Left ventricle myocardium inferior (tissue), 1 donor: Measurements from ENCODE around the gene MAPK8IP2. TPM values are rescaled to one million over a fixed set of nuclear protein-coding genes. Genes with fewer than 3 reads are reported as not detected.
A peak's percentile ranks its signal among the peaks of the same experiment; 100 is the strongest.

ENCODE experiments used
- DNase-seq: peaks from one replicate; pipeline ENCODE4 v3.0.0-alpha.2; 2020
- H3K27ac ChIP-seq: fragments of 200-600 bp; replicated peaks from 2 replicates; pipeline ENCODE4 v1.8.0; 2021
- H3K27me3 ChIP-seq: fragments of 200-600 bp; 2 replicates; pipeline ENCODE4 v1.8.0; 2021; ENCODE audit warnings: low read depth
- H3K36me3 ChIP-seq: fragments of 200-600 bp; 2 replicates; pipeline ENCODE4 v1.8.0; 2021
- H3K4me1 ChIP-seq: fragments of 200-600 bp; 2 replicates; pipeline ENCODE4 v1.8.0; 2021
- H3K4me3 ChIP-seq: fragments of 200-600 bp; 2 replicates; pipeline ENCODE4 v1.8.0; 2021; ENCODE audit warnings: mild to moderate bottlenecking, moderate library complexity
- H3K9me3 ChIP-seq: fragments of 200-600 bp; replicated peaks from 2 replicates; pipeline ENCODE4 v1.8.0; 2021
- CTCF ChIP-seq: fragments of 200-600 bp; IDR thresholded peaks from 2 replicates; pipeline ENCODE4 v1.8.0; 2021; ENCODE audit warnings: antibody characterized with exemption, mild to moderate bottlenecking, borderline replicate concordance
- intact Hi-C: fragments of 100-400 bp; cut with micrococcal nuclease; formaldehyde crosslinking; loops from one replicate; pipeline ENCODE4 v1.11.0; 2022
- long read RNA-seq: library from polyadenylated mRNA; unstranded; transcript quantifications from one replicate; pipeline ENCODE4 v2.0.0, GENCODE V29; 2021
- total RNA-seq: library from RNA; stranded (reverse); fragmentation: NEBNext Ultra II Directional; extraction: Animal tissue kit (Norgen Biotek cat#: 25700); gene quantifications from one replicate; pipeline ENCODE4 v1.2.1, GENCODE V29; 2021
- donor health status: DM: no; HTN: yes; CAD: no; lungs with severe emphysema.

The MAPK8IP2 gene
- total RNA-seq = 0.33 TPM
- long read RNA-seq, partial matches to known transcripts = 2 of 2 reads
- long read RNA-seq, other reads (novel, unspliced or antisense) = 0 of 2 reads

- H3K27ac ChIP-seq = no peak within 1 kb of the TSS
- no peak for DNase-seq
- H3K36me3 ChIP-seq = no peaks in the 10 kb centered on the region
- intact Hi-C loops = no loop called here
- TF ChIP-seq CTCF = no peak
- H3K27me3 ChIP-seq = peaks cover 74% of the 10 kb centered on the region
- no peaks in the 10 kb centered on the region for H3K9me3 ChIP-seq
- peaks cover 17% of the 10 kb centered on the region for H3K4me1 ChIP-seq
- H3K4me3 ChIP-seq = peak within 1 kb of the TSS; percentile 63
Observed at GRCh38 chr22:50600538-50600937, at the start of gene MAPK8IP2. Gene MAPK8IP2, plus strand, starts transcription at chr22:50600793. Its CDS starts 26 bp downstream, at chr22:50600819.

GRCh38 chr22:50551160-50551752 lies 49.3 kb upstream of the MAPK8IP2 start:
- H3K4me1 ChIP-seq = peaks cover 18% of the 10 kb centered on the region
- no peak overlapping the region for H3K4me3 ChIP-seq
- H3K27me3 ChIP-seq = peaks cover 56% of the 10 kb centered on the region
- intact Hi-C loops = no loop called here
- no peaks in the 10 kb centered on the region for H3K36me3 ChIP-seq
- H3K9me3 ChIP-seq = no peaks in the 10 kb centered on the region
- DNase-seq = no peak
- no peak for TF ChIP-seq CTCF
- H3K27ac ChIP-seq = no peak overlapping the region

- no peaks in the 10 kb centered on the region for H3K9me3 ChIP-seq
- H3K4me3 ChIP-seq = no peak overlapping the region
- no peak for DNase-seq
- no peak for TF ChIP-seq CTCF
- H3K36me3 ChIP-seq = no peaks in the 10 kb centered on the region
- peaks cover 8% of the 10 kb centered on the region for H3K4me1 ChIP-seq
- H3K27me3 ChIP-seq = peaks cover 38% of the 10 kb centered on the region
- no peak overlapping the region for H3K27ac ChIP-seq
- intact Hi-C loops = no loop called here
Observed at GRCh38 chr22:50553310-50553709, 47.3 kb upstream of the MAPK8IP2 start.

- Histone ChIP-seq H3K27me3 (peaks cover 4% of the 10 kb centered on the region), H3K36me3 (no peaks in the 10 kb centered on the region), H3K9me3 (no peaks in the 10 kb centered on the region), H3K4me1 (no peaks in the 10 kb centered on the region), H3K27ac (no peak overlapping the region), H3K4me3 (no peak overlapping the region)
- intact Hi-C loops = no loop called here
- DNase-seq = no peak
- TF ChIP-seq CTCF = no peak
Observed at GRCh38 chr22:50556703-50557102, 43.9 kb upstream of the MAPK8IP2 start.

GRCh38 chr22:50560034-50560433 lies 40.6 kb upstream of the MAPK8IP2 start:
- no peaks in the 10 kb centered on the region for H3K27me3 ChIP-seq
- H3K27ac ChIP-seq = no peak overlapping the region
- TF ChIP-seq CTCF = no peak
- H3K4me3 ChIP-seq = no peak overlapping the region
- no peaks in the 10 kb centered on the region for H3K9me3 ChIP-seq
- peaks cover 18% of the 10 kb centered on the region for H3K4me1 ChIP-seq
- intact Hi-C loops = no loop called here
- H3K36me3 ChIP-seq = no peaks in the 10 kb centered on the region
- no peak for DNase-seq
